A549 treated with Mapracorat at 1 μM for 4 hours (cell line): ENCODE data around the gene FKRP. TPM values are rescaled to one million over a fixed set of nuclear protein-coding genes. Genes with fewer than 3 reads are reported as not detected.

ENCODE experiments used
- total RNA-seq: library from RNA; stranded (reverse); fragments of 200-300 nt; extraction: Qiagen RNA extraction; gene quantifications from 5 replicates; pipeline ENCODE4 v1.2.3, GENCODE V29; 2022

Gene FKRP, protein sequence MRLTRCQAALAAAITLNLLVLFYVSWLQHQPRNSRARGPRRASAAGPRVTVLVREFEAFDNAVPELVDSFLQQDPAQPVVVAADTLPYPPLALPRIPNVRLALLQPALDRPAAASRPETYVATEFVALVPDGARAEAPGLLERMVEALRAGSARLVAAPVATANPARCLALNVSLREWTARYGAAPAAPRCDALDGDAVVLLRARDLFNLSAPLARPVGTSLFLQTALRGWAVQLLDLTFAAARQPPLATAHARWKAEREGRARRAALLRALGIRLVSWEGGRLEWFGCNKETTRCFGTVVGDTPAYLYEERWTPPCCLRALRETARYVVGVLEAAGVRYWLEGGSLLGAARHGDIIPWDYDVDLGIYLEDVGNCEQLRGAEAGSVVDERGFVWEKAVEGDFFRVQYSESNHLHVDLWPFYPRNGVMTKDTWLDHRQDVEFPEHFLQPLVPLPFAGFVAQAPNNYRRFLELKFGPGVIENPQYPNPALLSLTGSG
- 17.0 to 20.7 TPM (median 20.3 TPM) in 5 replicates for total RNA-seq

DNA sequence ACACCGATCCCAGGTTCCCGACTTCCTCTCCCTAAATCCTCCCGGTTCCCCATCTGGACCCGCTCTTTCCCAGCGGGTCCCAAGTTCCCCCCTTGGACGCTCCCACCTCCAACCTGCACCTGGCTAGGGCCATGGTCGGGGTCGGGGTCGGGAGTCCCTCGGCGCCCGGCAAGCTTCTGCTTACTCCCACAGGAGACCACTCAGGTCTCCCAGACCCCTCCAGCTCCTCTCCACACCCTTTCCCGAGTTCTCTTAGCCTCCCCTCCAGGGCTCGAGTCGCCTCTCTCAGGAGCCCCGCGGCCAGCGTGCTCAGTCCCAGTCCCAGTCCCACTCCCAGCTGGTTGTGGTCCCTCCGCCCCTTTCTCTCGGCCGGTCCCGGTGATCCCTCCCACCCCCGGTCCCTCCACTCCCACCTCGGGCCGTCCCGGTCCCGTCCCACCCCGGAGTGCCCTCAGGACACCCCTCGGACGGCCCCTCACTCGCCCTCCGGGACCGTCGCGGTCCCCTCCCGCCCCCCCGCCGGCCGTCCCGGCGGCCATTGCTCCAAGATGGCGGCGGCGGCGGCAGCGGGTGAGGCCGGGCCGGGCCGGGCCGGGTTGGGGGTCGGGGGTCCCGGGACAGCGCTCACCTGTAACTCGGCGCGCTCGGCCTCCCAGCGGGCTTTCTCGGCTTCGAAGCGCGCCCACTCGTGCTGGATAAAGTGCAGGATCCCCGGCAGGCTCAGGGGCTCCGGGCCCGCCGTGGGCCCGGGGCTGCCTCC lies at the start of gene FKRP:
TSS of gene FKRP (plus strand) at position 537 of the 760 bp plus-strand sequence. CDS start 9,394 bp downstream, outside the sequence.

DNA sequence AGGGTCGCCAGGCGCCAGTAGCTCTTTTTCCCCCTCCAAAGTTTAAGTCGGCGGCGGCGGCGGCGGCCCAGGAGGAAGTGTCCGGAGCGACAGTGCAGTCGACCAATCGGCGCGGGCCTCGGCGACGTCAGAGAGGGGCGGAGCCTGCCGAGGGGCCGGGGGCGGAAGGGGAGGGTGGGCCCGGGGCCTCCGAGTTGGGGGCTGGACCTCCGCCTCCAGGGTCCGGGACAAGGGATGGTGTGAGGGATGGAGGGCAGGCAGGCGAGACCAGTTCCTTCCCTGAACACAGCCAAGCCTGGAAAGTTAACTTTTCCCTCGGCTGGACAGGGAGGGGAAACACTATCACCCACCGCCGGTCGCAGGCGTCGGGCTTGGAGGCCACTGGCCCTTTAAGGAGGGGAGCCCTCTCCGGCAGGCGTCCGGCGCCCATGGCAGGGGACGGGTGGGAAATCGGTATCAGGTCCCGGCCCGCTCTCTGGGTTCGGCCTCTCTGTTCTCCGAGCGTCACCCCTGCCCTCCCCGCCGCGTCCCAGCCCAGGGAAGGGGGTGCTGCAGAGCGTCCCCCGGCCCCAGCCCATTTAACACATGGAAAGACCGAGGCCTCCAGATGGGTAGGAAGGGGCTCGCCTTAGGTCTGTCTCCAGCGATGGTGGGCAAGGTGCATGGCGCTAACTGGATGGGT lies 28.7 kb upstream of the FKRP start, which contains the start of gene PRKD2:
TSS of gene PRKD2 (minus strand) at position 81 of the 682 bp plus-strand sequence. CDS start 744 bp downstream, outside the sequence.

DNA sequence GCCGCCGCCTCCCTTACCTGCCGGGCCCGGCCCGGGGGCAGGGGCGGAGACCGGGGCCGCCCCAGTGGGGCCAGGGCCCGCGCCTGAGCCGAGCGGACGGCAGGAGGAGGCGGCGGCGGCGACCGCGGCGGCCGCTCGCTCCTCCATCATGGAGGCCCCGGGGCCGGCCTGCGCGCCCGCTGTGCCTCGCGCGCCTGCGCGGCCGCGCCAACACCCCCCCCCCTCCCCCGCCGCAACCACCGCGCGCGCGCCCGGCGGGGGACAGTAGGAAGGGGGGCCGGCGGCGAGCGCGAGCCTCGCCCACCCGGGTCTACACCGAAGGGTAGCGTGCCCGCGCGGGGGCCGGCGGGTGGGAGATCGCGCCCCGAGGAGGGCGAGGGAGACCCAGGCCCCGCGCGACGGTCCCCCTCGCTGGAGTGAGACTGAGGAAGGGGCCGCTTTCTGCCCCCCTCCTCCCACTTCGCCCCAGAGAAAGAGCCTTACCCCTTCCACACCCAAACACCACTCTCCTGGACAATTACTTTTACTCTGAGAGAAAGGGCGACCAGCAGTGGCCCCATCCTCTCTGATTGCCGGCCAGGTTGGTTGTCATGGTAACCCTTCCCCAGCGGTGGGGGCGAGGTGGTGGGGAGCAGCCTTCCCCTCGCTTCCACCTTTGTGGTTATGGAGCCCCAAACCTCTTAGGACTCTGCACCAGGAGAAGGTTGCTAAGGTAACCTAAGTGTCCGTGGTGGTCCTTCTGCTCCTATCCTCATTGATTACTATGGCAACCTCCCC lies 612 bp downstream of the FKRP start, which contains the start of gene STRN4:
TSS of gene STRN4 (minus strand) at position 170 of the 777 bp plus-strand sequence. CDS start at position 150, 20 bp downstream.

DNA sequence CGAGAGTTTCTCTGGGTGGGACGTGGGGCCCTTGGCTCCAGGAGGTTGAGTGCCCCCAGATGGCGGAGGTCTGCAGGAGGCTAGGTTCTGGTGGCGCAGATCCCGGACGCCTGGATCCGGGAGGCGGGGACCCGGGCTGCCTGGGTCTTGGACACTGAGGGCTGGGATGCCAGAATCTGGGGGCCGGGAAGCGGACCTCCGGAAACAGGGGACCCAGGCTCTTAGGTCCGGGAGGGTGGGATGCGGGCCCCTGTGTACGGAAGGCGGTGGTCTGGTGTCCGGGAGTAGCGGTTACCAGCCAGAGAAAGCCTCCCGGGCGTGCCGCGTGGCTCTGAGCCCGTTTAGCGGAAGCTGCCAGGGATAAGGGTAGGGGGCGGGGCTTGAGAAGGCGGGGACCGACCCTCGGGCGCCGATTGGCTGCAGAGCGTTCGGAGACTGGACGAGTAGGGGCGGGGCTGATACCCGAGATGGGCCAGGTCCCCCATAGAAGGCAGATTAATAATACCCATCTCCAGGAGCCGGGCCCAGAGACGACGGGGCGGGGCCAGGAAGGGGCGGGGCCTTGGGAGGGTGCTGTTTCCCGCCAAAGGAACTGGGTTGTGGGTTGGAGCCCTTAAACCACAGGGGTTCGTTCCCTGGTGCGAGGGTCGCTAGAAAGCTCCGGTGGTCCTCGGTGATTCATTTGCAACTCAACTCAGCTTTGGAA lies 42.6 kb downstream of the FKRP start, which contains the start of gene SLC1A5:
TSS of gene SLC1A5 (minus strand) at position 333 of the 706 bp plus-strand sequence. CDS start 629 bp downstream, outside the sequence.

Other genes starting within 250 kb of the FKRP start
- 206 to 250 TPM (median 239 TPM) in 5 replicates for gene CALM3, start 144.7 kb upstream of the FKRP start, total RNA-seq
- gene PTGIR, start 121.0 kb upstream of the FKRP start, total RNA-seq: 0.06 to 0.10 TPM (median 0.06 TPM) in 3 of 5 replicates, not detected in the others
- not detected in 5 replicates for gene GNG8, start 109.9 kb upstream of the FKRP start, total RNA-seq
- gene DACT3, start 84.9 kb upstream of the FKRP start, total RNA-seq: 0.18 to 0.44 TPM (median 0.31 TPM) in 5 replicates
- 21.7 to 32.7 TPM (median 27.7 TPM) in 5 replicates for gene PRKD2, start 28.9 kb upstream of the FKRP start, total RNA-seq
- gene STRN4, start 393 bp downstream of the FKRP start, total RNA-seq: 72.2 to 89.3 TPM (median 85.8 TPM) in 5 replicates
- gene SLC1A5, start 42.5 kb downstream of the FKRP start, total RNA-seq: 201 to 249 TPM (median 205 TPM) in 5 replicates
- gene AP2S1, start 104.8 kb downstream of the FKRP start, total RNA-seq: 243 to 319 TPM (median 310 TPM) in 5 replicates
- gene ARHGAP35, start 114.9 kb downstream of the FKRP start, total RNA-seq: 22.9 to 30.2 TPM (median 27.9 TPM) in 5 replicates